ENCODE measurements around the gene ATP8A2.

GRCh38 chr13:25987987-25988386 lies 616.2 kb downstream of the ATP8A2 start:
- TF ChIP-seq POLR2AphosphoS5 (IDR thresholded peaks at IDR 0.05) (no peak), CTCF (IDR thresholded peaks at IDR 0.05) (no peak)
